Heart left ventricle (tissue), 16 donors: ENCODE measurements around the gene SLC4A1AP. TPM values are rescaled to one million over a fixed set of nuclear protein-coding genes. Genes with fewer than 3 reads are reported as not detected.

Experiments used
- ATAC-seq, 4 donors: fragments of 200-7000 bp; cut with Tn5 transposase; one replicate each; pipeline ENCODE4 v1.9.1; 2020 to 2022; ENCODE audit warnings: moderate library complexity in 4 of 4, mild to moderate bottlenecking in 3 of 4, moderate number of reproducible peaks in 1 of 4
- DNase-seq, 5 donors: peaks; one replicate each; pipeline ENCODE4 v3.0.0-alpha.2; 2020
- H3K27ac ChIP-seq, 12 donors: fragments of 200-600 bp; sonication (generic) in 4 of 12; one replicate each; pipeline versions ENCODE4 v1.5.0 to v1.8.0; 2016 to 2022; ENCODE audit warnings: mild to moderate bottlenecking in 2 of 12
- H3K27me3 ChIP-seq, 9 donors: fragments of 200-600 bp; sonication (generic) in 2 of 9; one replicate each; pipeline versions ENCODE4 v1.5.1 to v1.8.0; 2016 to 2022; ENCODE audit warnings: mild to moderate bottlenecking in 3 of 9
- H3K36me3 ChIP-seq, 9 donors: fragments of 200-600 bp; sonication (generic) in 2 of 9; one replicate each; pipeline versions ENCODE4 v1.5.0 to v1.8.0; 2018 to 2022; ENCODE audit warnings: mild to moderate bottlenecking in 2 of 9
- H3K4me1 ChIP-seq, 12 donors: fragments of 200-600 bp; sonication (generic) in 4 of 12; one replicate each; pipeline versions ENCODE4 v1.5.0 to v1.8.0; 2016 to 2022; ENCODE audit warnings: mild to moderate bottlenecking in 3 of 12
- H3K4me3 ChIP-seq, 12 donors: fragments of 200-600 bp; sonication (generic) in 4 of 12; one replicate each; pipeline versions ENCODE4 v1.5.0 to v1.8.0; 2017 to 2022; ENCODE audit warnings: mild to moderate bottlenecking in 9 of 12, moderate library complexity in 4 of 12
- H3K9me3 ChIP-seq, 12 donors: fragments of 200-600 bp; sonication (generic) in 4 of 12; one replicate each; pipeline versions ENCODE4 v1.5.0 to v1.8.0; 2016 to 2022; ENCODE audit warnings: mild to moderate bottlenecking in 1 of 12
- POLR2A ChIP-seq, 2 donors: fragments of 450-650 bp; IDR thresholded peaks; one replicate each; pipeline ENCODE4 v1.6.1; 2017; ENCODE audit warnings: antibody characterized with exemption in 2 of 2, mild to moderate bottlenecking in 2 of 2, moderate library complexity in 2 of 2
- WGBS, 4 donors: extraction: QIAGEN DNeasy Blood & Tissue Kit in 2 of 4; methylation state at CpG; one replicate each; pipeline versions ENCODE4 v1.1.5 to v1.1.7; 2013 to 2018; 5-methylcytosine and 5-hydroxymethylcytosine counted together
- intact Hi-C, 10 donors: fragments of 100-400 bp; cut with DNase I; formaldehyde crosslinking; loops; one replicate each; pipeline versions ENCODE4 v1.11.1 to v1.14.2; 2022
- polyA plus RNA-seq, 2 donors: library from polyadenylated mRNA; stranded (reverse); fragments of 200-250 nt; gene quantifications; one replicate each; pipeline ENCODE4 v1.2.3, GENCODE V29; 2013
- total RNA-seq, 9 donors: library from RNA; depleted of rRNA in 2 of 9; stranded (reverse); fragments of >200 nt in 2 of 9; fragmentation: NEBNext Ultra II Directional in 3 of 9; extraction: Animal tissue kit (Norgen Biotek cat#: 25700) in 3 of 9; gene quantifications; one replicate each; pipeline versions ENCODE4 v1.1.0 to v1.2.4, GENCODE V29; 2016 to 2023
- TF ChIP-seq, protein P1 (sequence below), 12 donors: fragments of 200-600 bp; sonication (generic) in 4 of 12; IDR thresholded peaks; one replicate each; pipeline versions ENCODE4 v1.5.0 to v1.8.0; 2018 to 2022; ENCODE audit warnings: antibody characterized with exemption in 12 of 12, mild to moderate bottlenecking in 5 of 12
- donor health status: ischemic (EF 13 %, LVEDD 7.1; RV severe dilation, severe dysfunction).
- donor health status: healthy with polysubstance abuse.
- donor health status: DM: no; HTN: yes; CAD: no.
- donor health status: DM: no; HTN: no; CAD: no.
- donor health status: ischemic (EF 25% LVEDD 6.9; RV normal size, moderate dysfunction).
- donor health status: ischemic (EF 25% LVEDD 5.7; RV mildly dilated, moderate dysfunction).
- donor health status: healthy.
- donor health status: DM: yes; HTN: yes; CAD: no.
- donor health status: ischemic (EF 35%, LVEDD 5.7; RV mildly dilated, moderate dysfunction).
- donor health status: nonischemic (EF 11% LVEDD 7.7; RV severe dilation, severe dysfunction).
- donor health status: DM: yes; HTN: yes; CAD: no.
- donor health status: PGD.
- donor health status: ischemic (EF 29% LVEDD 5.4; RV normal size, mild dysfunction).
- donor health status: nonischemic (EF 23%, LVEDD 6.1; RV moderate dilation, normal function).

Gene SLC4A1AP
- total and polyA plus RNA-seq, 11 donors: 14.9 to 27.8 (median 22.4) TPM

DNA sequence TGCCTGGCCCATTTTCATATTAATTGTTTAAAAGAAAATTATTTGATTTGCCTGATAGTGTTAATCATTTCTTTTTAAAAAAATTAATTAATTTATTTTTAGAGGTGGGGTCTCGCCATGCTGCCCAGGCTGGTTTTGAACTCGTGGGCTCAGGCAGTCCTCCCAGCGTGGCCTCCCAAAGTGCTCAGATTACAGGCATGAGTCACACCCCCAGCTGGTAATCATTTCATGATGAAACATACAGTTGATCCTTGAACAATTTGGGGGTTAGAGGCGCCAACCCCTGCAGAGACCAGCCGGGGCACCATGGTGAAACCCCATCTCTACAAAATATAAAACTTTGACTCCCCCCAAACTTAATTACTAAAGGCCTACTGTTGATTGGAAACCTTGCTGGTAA is 26.9 kb upstream of the SLC4A1AP start:
- TF ChIP-seq, protein P1, sequence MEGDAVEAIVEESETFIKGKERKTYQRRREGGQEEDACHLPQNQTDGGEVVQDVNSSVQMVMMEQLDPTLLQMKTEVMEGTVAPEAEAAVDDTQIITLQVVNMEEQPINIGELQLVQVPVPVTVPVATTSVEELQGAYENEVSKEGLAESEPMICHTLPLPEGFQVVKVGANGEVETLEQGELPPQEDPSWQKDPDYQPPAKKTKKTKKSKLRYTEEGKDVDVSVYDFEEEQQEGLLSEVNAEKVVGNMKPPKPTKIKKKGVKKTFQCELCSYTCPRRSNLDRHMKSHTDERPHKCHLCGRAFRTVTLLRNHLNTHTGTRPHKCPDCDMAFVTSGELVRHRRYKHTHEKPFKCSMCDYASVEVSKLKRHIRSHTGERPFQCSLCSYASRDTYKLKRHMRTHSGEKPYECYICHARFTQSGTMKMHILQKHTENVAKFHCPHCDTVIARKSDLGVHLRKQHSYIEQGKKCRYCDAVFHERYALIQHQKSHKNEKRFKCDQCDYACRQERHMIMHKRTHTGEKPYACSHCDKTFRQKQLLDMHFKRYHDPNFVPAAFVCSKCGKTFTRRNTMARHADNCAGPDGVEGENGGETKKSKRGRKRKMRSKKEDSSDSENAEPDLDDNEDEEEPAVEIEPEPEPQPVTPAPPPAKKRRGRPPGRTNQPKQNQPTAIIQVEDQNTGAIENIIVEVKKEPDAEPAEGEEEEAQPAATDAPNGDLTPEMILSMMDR (IDR thresholded peaks at IDR 0.05): no peak
- no peak for TF ChIP-seq POLR2A (IDR thresholded peaks at IDR 0.05)
- DNase-seq: no peak
- H3K27ac ChIP-seq: no peak overlapping the region
- H3K9me3 ChIP-seq: no peaks in the 10 kb centered on the region
- H3K4me3 ChIP-seq: no peak overlapping the region
- H3K36me3 ChIP-seq: peaks cover 0 to 100% (median 99%) of the 10 kb centered on the region in 9 donors
- H3K27me3 ChIP-seq: no peaks in the 10 kb centered on the region
- WGBS, 4 donors: 95 to 96% (median 96%) methylated on average over 5 of the region's 5 CpGs
- no peaks in the 10 kb centered on the region for H3K4me1 ChIP-seq
- intact Hi-C loops: no loop called here
- ATAC-seq: no peak

DNA sequence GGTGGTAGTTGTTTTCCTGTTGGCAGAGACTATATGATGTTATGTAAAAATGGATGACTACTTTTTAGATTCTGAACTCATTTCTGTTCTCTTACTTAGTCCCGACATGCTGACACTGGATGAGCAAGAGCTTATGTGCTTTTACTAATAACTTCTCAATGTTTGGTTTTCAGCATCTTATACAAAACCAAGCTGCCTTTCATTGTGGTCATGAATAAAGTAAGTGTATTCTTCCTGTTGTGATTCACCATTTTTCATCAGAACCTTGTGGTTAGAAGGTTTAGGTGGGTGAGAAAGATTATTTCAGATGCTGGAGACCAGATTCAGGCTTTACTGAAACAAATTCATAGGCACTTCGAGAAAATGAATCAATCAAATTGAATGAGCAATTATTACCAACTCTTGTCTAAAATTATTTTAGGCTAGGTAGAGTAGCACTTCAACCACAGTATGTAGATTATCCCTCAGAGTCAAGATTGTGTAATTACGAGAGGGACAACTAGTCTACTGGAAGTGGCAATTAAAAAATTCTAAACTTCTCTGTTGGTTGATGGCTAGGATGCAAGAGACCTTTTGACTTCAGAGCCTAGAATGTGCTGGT is 25.6 kb upstream of the SLC4A1AP start:
- Histone ChIP-seq H3K4me1 (no peaks in the 10 kb centered on the region), H3K36me3 (peaks cover 0 to 100% (median 97%) of the 10 kb centered on the region in 9 donors), H3K4me3 (no peak overlapping the region), H3K9me3 (no peaks in the 10 kb centered on the region), H3K27ac (no peak overlapping the region), H3K27me3 (no peaks in the 10 kb centered on the region)
- WGBS, 4 donors: 94 to 95% (median 95%) methylated on average over 3 of the region's 3 CpGs
- TF ChIP-seq, protein P1 (IDR thresholded peaks at IDR 0.05): no peak
- no peak for TF ChIP-seq POLR2A (IDR thresholded peaks at IDR 0.05)
- intact Hi-C loops: no loop called here
- ATAC-seq (no peak), DNase-seq (no peak)

DNA sequence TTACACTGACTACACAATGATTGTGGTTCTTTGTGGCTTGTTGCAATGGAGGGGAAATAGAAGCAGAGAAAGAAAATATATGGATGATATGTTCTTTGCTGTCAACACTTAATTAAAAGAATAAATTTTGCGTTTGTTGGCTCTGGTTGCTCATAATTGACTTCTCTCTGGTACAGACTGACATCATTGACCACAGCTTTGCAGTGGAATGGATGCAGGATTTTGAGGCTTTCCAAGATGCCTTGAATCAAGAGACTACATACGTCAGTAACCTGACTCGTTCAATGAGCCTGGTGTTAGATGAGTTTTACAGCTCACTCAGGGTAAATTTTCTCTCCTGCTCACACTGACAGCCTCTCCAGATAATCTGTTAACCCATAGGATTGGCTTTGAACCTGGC is 25.0 kb upstream of the SLC4A1AP start:
- ATAC-seq (no peak), DNase-seq (no peak)
- WGBS, 4 donors: 58 to 83% (median 79%) methylated on average over 3 of the region's 3 CpGs
- H3K4me1 ChIP-seq: no peaks in the 10 kb centered on the region
- H3K27ac ChIP-seq: no peak overlapping the region
- TF ChIP-seq, protein P1 (IDR thresholded peaks at IDR 0.05): no peak
- TF ChIP-seq POLR2A (IDR thresholded peaks at IDR 0.05): no peak
- H3K9me3 ChIP-seq: no peaks in the 10 kb centered on the region
- intact Hi-C loops: no loop called here
- no peak overlapping the region for H3K4me3 ChIP-seq
- H3K27me3 ChIP-seq: no peaks in the 10 kb centered on the region
- H3K36me3 ChIP-seq: peaks cover 0 to 100% (median 97%) of the 10 kb centered on the region in 9 donors

DNA sequence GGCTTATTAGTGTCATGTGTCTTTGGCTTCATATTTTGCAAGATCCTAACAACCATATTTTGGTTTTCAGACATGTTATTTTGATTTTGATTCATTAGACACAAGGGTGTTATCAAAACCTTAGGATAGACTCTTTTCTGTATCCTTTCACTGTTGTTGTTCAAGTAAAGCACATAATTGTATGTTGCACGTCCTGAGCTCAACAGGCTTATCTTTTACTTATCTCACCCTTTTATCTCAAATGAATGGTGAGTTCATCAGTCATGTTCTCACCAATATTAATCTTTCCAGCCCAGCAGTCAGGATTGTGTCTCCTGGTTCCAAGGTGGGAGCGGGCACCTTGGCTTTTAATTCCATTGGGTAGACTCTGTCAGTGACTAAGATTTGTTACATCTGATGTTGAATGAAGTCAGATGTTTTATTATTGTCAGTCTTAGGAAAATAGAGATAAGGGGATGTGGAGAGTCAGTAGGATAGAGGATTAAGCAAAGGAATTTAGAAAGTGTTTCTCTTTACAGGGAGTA is 22.9 kb upstream of the SLC4A1AP start:
- H3K27me3 ChIP-seq: no peaks in the 10 kb centered on the region
- H3K4me3 ChIP-seq: no peak overlapping the region
- DNase-seq: no peak
- no peak for ATAC-seq
- H3K4me1 ChIP-seq: no peaks in the 10 kb centered on the region
- intact Hi-C loops: no loop called here
- 75 to 86% (median 83%) methylated on average over 2 of the region's 2 CpGs for WGBS, 4 donors
- peaks cover 0 to 100% (median 93%) of the 10 kb centered on the region in 9 donors for H3K36me3 ChIP-seq
- TF ChIP-seq, protein P1 (IDR thresholded peaks at IDR 0.05): no peak
- TF ChIP-seq POLR2A (IDR thresholded peaks at IDR 0.05): no peak
- no peak overlapping the region for H3K27ac ChIP-seq
- H3K9me3 ChIP-seq: no peaks in the 10 kb centered on the region
